DLD1 (cell line): Measurements from ENCODE around the gene ARL3.
"Not testable (repeated sequence)": the region's sequence is repeated elsewhere in the genome, so short reads cannot be mapped to it uniquely, and the experiment has no call there.

Source experiments
- in situ Hi-C: cut with HindIII; loops from 2 replicates; pipeline ENCODE4 v1.10.0; 2017; ENCODE audit warnings: low sequenced_read_pairs

ARL3 gene

GRCh38 chr10:102713814-102714620, at the start of gene ARL3:
Gene ARL3, minus strand, starts transcription at chr10:102714397. Its CDS starts 122 bp downstream, at chr10:102714275.
- in situ Hi-C loops: no loop called here

- in situ Hi-C loops: no loop called here
Observed at GRCh38 chr10:102763037-102763607, 48.9 kb upstream of the ARL3 start.

GRCh38 chr10:102762401-102763015, 48.3 kb upstream of the ARL3 start:
- in situ Hi-C loops: no loop called here

- in situ Hi-C loops: no loop called here
Observed at GRCh38 chr10:102761981-102762380, 47.8 kb upstream of the ARL3 start.

- in situ Hi-C loops: no loop called here
Observed at GRCh38 chr10:102759497-102760210, 45.5 kb upstream of the ARL3 start.

GRCh38 chr10:102758933-102759262, 44.7 kb upstream of the ARL3 start:
- in situ Hi-C loops: not testable (repeated sequence)

GRCh38 chr10:102758240-102758932, 44.2 kb upstream of the ARL3 start:
- in situ Hi-C loops: no loop called here

- in situ Hi-C loops: no loop called here
Observed at GRCh38 chr10:102757323-102757722, 43.1 kb upstream of the ARL3 start.

GRCh38 chr10:102753718-102754117, 39.5 kb upstream of the ARL3 start:
- in situ Hi-C loops: no loop called here

GRCh38 chr10:102752934-102753664, 38.9 kb upstream of the ARL3 start:
- in situ Hi-C loops: no loop called here

- in situ Hi-C loops: no loop called here
Observed at GRCh38 chr10:102752266-102752930, 38.2 kb upstream of the ARL3 start.

- in situ Hi-C loops: no loop called here
Observed at GRCh38 chr10:102745157-102745556, 31.0 kb upstream of the ARL3 start.

- in situ Hi-C loops: no loop called here
Observed at GRCh38 chr10:102744374-102745051, 30.3 kb upstream of the ARL3 start.

- in situ Hi-C loops: no loop called here
Observed at GRCh38 chr10:102743588-102744373, 29.6 kb upstream of the ARL3 start, which contains the start of gene WBP1L. Gene WBP1L, plus strand, starts transcription at chr10:102743948. Its CDS starts 106 bp downstream, at chr10:102744054.

GRCh38 chr10:102743078-102743587, 28.9 kb upstream of the ARL3 start:
- in situ Hi-C loops: no loop called here

GRCh38 chr10:102742313-102742712, 28.1 kb upstream of the ARL3 start:
- in situ Hi-C loops: not testable (repeated sequence)

- in situ Hi-C loops: no loop called here
Observed at GRCh38 chr10:102741726-102742237, 27.6 kb upstream of the ARL3 start.

GRCh38 chr10:102740229-102740628, 26.0 kb upstream of the ARL3 start:
- in situ Hi-C loops: no loop called here
